A549 (cell line): ENCODE data around the gene SYNGR2. TPM values are rescaled to one million over a fixed set of nuclear protein-coding genes. Genes with fewer than 3 reads are reported as not detected.

Experiments
- ATAC-seq, 2 experiments: fragments of 200-7000 bp in 1 of 2; fragments of >200 bp in 1 of 2; cut with Nextera tagmentation in 1 of 2; cut with Tn5 transposase in 1 of 2; 3 replicates each; pipeline versions ENCODE4 v1.8.0 to v1.9.1; 2018 to 2020; ENCODE audit warnings: mild to moderate bottlenecking in 1 of 2, moderate library complexity in 1 of 2
- CTCF ChIA-PET: fragments of 300-600 bp; sonication (Branson Sonifier 250); formaldehyde crosslinking; extraction: SDS; loops from one replicate; lab custom pipeline; 2021; ENCODE audit warnings: antibody characterized with exemption, inconsistent platforms; lab: Yijun Ruan, JAX
- POLR2A ChIA-PET: fragments of 350-600 bp; formaldehyde crosslinking; extraction: SDS; loops from one replicate; lab custom pipeline; 2021; ENCODE audit warnings: antibody characterized with exemption, inconsistent platforms; lab: Yijun Ruan, JAX
- DNase-seq, 2 experiments: peaks; one replicate each; pipeline versions ENCODE4 v3.0.0 to v3.0.0-alpha.2; 2011 to 2016; ENCODE audit warnings: low read depth in 1 of 2, low spot score in 1 of 2
- FAIRE-seq: peaks from 2 replicates; lab custom pipeline; 2011; peaks lifted over from hg19 to GRCh38; lab: Jason Lieb, UNC
- H3K27ac ChIP-seq, 2 experiments: fragments of >200 bp; sonication (Bioruptor Twin); formaldehyde crosslinking; 3 replicates each; pipeline ENCODE4 v1.5.1; 2016 to 2017
- H3K4me1 ChIP-seq: fragments of >200 bp; sonication (Bioruptor Twin); formaldehyde crosslinking; 3 replicates; pipeline ENCODE4 v1.6.1; 2016
- H3K4me2 ChIP-seq: fragments of >200 bp; sonication (Bioruptor Twin); formaldehyde crosslinking; 3 replicates; pipeline ENCODE4 v1.6.1; 2016
- H3K4me3 ChIP-seq: fragments of >200 bp; sonication (Bioruptor Twin); formaldehyde crosslinking; 3 replicates; pipeline ENCODE4 v1.5.1; 2016
- H3K9me3 ChIP-seq: fragments of >200 bp; sonication (Bioruptor Twin); formaldehyde crosslinking; 3 replicates; pipeline ENCODE4 v1.6.1; 2016
- BCL3 ChIP-seq: fragments of >200 bp; sonication (Bioruptor Twin); formaldehyde crosslinking; IDR thresholded peaks from 3 replicates; pipeline ENCODE4 v1.6.1; 2016
- CHD4 ChIP-seq: fragments of 200-600 bp; sonication (generic); IDR thresholded peaks from 2 replicates; pipeline ENCODE4 v1.6.1; 2016; ENCODE audit warnings: antibody characterized with exemption, mild to moderate bottlenecking, borderline replicate concordance
- EHF ChIP-seq: fragments of 250-450 bp; sonication (Bioruptor Pico); IDR thresholded peaks from 2 replicates; pipeline ENCODE4 v1.5.0; 2020; ENCODE audit warnings: mild to moderate bottlenecking
- EHMT2 ChIP-seq: fragments of 200-600 bp; sonication (generic); IDR thresholded peaks from 2 replicates; pipeline ENCODE4 v1.6.1; 2016; ENCODE audit warnings: antibody characterized with exemption, low read depth, mild to moderate bottlenecking, moderate library complexity
- ESRRA ChIP-seq: fragments of 150-350 bp; IDR thresholded peaks from 2 replicates; pipeline ENCODE4 v1.6.1; 2014; ENCODE audit warnings: mild to moderate bottlenecking, low read length, borderline replicate concordance
- HES2 ChIP-seq: fragments of >200 bp; sonication (Bioruptor Twin); formaldehyde crosslinking; IDR thresholded peaks from 2 replicates; pipeline ENCODE4 v1.6.1; 2016
- HEYL ChIP-seq: fragments of 250-450 bp; sonication (Bioruptor Pico); IDR thresholded peaks from 2 replicates; pipeline ENCODE4 v1.8.0; 2021; ENCODE audit warnings: mild to moderate bottlenecking, moderate library complexity
- HOXA7 ChIP-seq: fragments of 250-450 bp; sonication (Bioruptor Pico); IDR thresholded peaks from 2 replicates; pipeline ENCODE4 v1.5.0; 2020; ENCODE audit warnings: mild to moderate bottlenecking, moderate library complexity
- HOXB5 ChIP-seq: fragments of 250-450 bp; sonication (Bioruptor Pico); IDR thresholded peaks from 2 replicates; pipeline ENCODE4 v1.5.0; 2020; ENCODE audit warnings: mild to moderate bottlenecking, moderate library complexity
- JUN ChIP-seq, 2 experiments: fragments of >200 bp; sonication (Bioruptor Twin); formaldehyde crosslinking; IDR thresholded peaks; 2 replicates in 1 of 2; 3 replicates in 1 of 2; pipeline ENCODE4 v1.6.1; 2016 to 2017
- JUNB ChIP-seq: fragments of >200 bp; sonication (Bioruptor Twin); formaldehyde crosslinking; IDR thresholded peaks from 2 replicates; pipeline ENCODE4 v1.6.1; 2016
- MAFK ChIP-seq: fragments of 450-650 bp; IDR thresholded peaks from 2 replicates; pipeline ENCODE4 v1.6.1; 2014; ENCODE audit not compliant: partially characterized antibody
- MAZ ChIP-seq: fragments of 150-350 bp; IDR thresholded peaks from 2 replicates; pipeline ENCODE4 v1.6.1; 2014; ENCODE audit warnings: antibody characterized with exemption, low read depth, low read length, borderline replicate concordance
- NPAS2 ChIP-seq: fragments of 250-450 bp; sonication (Bioruptor Pico); IDR thresholded peaks from 2 replicates; pipeline ENCODE4 v1.8.0; 2022; ENCODE audit warnings: mild to moderate bottlenecking, moderate library complexity, borderline replicate concordance
- PHF8 ChIP-seq: fragments of 200-600 bp; sonication (generic); IDR thresholded peaks from 2 replicates; pipeline ENCODE4 v1.6.1; 2016; ENCODE audit warnings: low read depth, mild to moderate bottlenecking, antibody characterized with exemption, moderate library complexity, borderline replicate concordance
- POLR2A ChIP-seq: IDR thresholded peaks from 2 replicates; pipeline ENCODE4 v1.6.1; 2012; ENCODE audit warnings: mild to moderate bottlenecking, low read length
- POLR2AphosphoS2 ChIP-seq: conservative IDR thresholded peaks from 2 replicates; pipeline ENCODE4 v1.6.1; 2012; ENCODE audit warnings: low read length, improper control_type of control experiment, inconsistent platforms
- RAD21 ChIP-seq, 2 experiments: fragments of >200 bp in 1 of 2; sonication (Bioruptor Twin) in 1 of 2; formaldehyde crosslinking in 1 of 2; IDR thresholded peaks in 1 of 2; conservative IDR thresholded peaks in 1 of 2; 2 replicates in 1 of 2; 3 replicates in 1 of 2; pipeline ENCODE4 v1.6.1; 2012 to 2018; ENCODE audit warnings: inconsistent platforms in 1 of 2
- RARB ChIP-seq: fragments of 250-450 bp; sonication (Bioruptor Pico); IDR thresholded peaks from 2 replicates; pipeline ENCODE4 v1.8.0; 2021; ENCODE audit warnings: mild to moderate bottlenecking, moderate library complexity
- RCOR1 ChIP-seq: fragments of 150-350 bp; IDR thresholded peaks from 2 replicates; pipeline ENCODE4 v1.6.1; 2014; ENCODE audit warnings: antibody characterized with exemption, low read length, low read depth
- RFX5 ChIP-seq: fragments of 450-650 bp; IDR thresholded peaks from 2 replicates; pipeline ENCODE4 v1.7.1; 2014; ENCODE audit warnings: antibody characterized with exemption, mild to moderate bottlenecking, moderate library complexity
- SMC3 ChIP-seq: fragments of >200 bp; sonication (Bioruptor Twin); formaldehyde crosslinking; IDR thresholded peaks from 3 replicates; pipeline ENCODE4 v1.6.1; 2018; ENCODE audit warnings: inconsistent platforms
- SREBF2 ChIP-seq: fragments of 450-650 bp; IDR thresholded peaks from 2 replicates; pipeline ENCODE4 v1.6.1; 2014; ENCODE audit warnings: mild to moderate bottlenecking, moderate library complexity
- TP53 ChIP-seq: fragments of 250-450 bp; sonication (Bioruptor Pico); IDR thresholded peaks from 2 replicates; pipeline ENCODE4 v1.5.0; 2021; ENCODE audit warnings: mild to moderate bottlenecking, moderate library complexity
- WGBS: methylation state at CpG from one replicate; pipeline ENCODE4 v1.1.6; 2017; ENCODE audit errors: missing lambda C conversion rate; 5-methylcytosine and 5-hydroxymethylcytosine counted together
- polyA plus RNA-seq, 4 experiments: library from polyadenylated mRNA; depleted of rRNA in 3 of 4; stranded (reverse); fragments of >200 nt; fragmentation: RNase III in 1 of 4; extraction: RNeasy Plus Mini Kit Qiagen cat#74134 plus additional on column Dnase treatment in 1 of 4; gene quantifications; 2 replicates in 3 of 4; 3 replicates in 1 of 4; pipeline ENCODE4 v1.2.3, GENCODE V29; 2011 to 2017
- TF ChIP-seq, protein P1 (sequence below): fragments of >200 bp; sonication (Bioruptor Twin); formaldehyde crosslinking; IDR thresholded peaks from 3 replicates; pipeline ENCODE4 v1.5.1; 2016
- TF ChIP-seq, protein P2 (sequence below): IDR thresholded peaks from 2 replicates; pipeline ENCODE4 v1.6.1; 2012; ENCODE audit warnings: low read depth, borderline replicate concordance
- TF ChIP-seq, protein P3 (sequence below): fragments of 150-350 bp; IDR thresholded peaks from 2 replicates; pipeline ENCODE4 v1.6.1; 2014; ENCODE audit warnings: low read depth, mild to moderate bottlenecking, low read length

SYNGR2 gene
- polyA plus RNA-seq, 2 of the 4 experiments (the other 2 are of a cell fraction) = 102 to 113 TPM

DNA sequence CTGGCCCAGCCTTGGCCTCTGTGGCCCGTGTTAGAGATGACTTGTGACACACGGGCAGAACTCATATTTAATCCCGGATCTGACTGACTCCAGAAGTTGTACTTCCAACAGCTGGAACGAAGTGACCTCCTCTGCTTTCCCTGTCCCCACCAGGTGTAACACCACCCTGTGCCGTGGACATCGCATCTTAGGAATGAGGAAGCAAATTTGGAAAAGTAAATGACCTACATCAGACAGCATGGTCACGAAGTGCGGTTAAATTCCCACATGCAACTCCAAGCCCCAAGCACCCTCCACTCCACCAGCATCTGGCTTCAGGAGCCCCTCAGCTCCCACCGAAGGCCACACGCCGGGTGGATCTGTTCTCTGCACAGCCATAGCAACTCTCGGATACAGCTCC, 15.5 kb downstream of the SYNGR2 start:
- WGBS = 89% methylated on average over 12 of the region's 12 CpGs
- no peak overlapping the region for H3K4me2 ChIP-seq
- TF ChIP-seq JUN (IDR thresholded peaks at IDR 0.05) (no peak), RARB (CRISPR knock-in tag) (no peak), MAZ (no peak), POLR2A (no peak), CHD4 (no peak)
- TF ChIP-seq, protein P1, sequence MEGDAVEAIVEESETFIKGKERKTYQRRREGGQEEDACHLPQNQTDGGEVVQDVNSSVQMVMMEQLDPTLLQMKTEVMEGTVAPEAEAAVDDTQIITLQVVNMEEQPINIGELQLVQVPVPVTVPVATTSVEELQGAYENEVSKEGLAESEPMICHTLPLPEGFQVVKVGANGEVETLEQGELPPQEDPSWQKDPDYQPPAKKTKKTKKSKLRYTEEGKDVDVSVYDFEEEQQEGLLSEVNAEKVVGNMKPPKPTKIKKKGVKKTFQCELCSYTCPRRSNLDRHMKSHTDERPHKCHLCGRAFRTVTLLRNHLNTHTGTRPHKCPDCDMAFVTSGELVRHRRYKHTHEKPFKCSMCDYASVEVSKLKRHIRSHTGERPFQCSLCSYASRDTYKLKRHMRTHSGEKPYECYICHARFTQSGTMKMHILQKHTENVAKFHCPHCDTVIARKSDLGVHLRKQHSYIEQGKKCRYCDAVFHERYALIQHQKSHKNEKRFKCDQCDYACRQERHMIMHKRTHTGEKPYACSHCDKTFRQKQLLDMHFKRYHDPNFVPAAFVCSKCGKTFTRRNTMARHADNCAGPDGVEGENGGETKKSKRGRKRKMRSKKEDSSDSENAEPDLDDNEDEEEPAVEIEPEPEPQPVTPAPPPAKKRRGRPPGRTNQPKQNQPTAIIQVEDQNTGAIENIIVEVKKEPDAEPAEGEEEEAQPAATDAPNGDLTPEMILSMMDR = no peak
- TF ChIP-seq, protein P2, sequence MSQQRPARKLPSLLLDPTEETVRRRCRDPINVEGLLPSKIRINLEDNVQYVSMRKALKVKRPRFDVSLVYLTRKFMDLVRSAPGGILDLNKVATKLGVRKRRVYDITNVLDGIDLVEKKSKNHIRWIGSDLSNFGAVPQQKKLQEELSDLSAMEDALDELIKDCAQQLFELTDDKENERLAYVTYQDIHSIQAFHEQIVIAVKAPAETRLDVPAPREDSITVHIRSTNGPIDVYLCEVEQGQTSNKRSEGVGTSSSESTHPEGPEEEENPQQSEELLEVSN = no peak
- TF ChIP-seq, all 56 proteins: peak for 0
- ChIA-PET CTCF (interaction anchor here (0.7 to 7.2 kb wide), 7 partner anchors 9 to 71 kb away, joined by 3 to 105 read pairs (median 12); no protein-coding TSS in a partner anchor), POLR2A (no interaction called here)
- Histone ChIP-seq H3K9me3 (no peaks in the 10 kb centered on the region), H3K4me3 (no peak overlapping the region), H3K27ac (no peak overlapping the region), H3K4me1 (peaks cover 40% of the 10 kb centered on the region)
- FAIRE-seq (no peak), ATAC-seq (no peak), DNase-seq (no peak)

- CTCF ChIA-PET = interaction anchor here (0.7 to 7.2 kb wide), 8 partner anchors 8 to 71 kb away, joined by 3 to 105 read pairs (median 13); no protein-coding TSS in a partner anchor
- H3K4me3 ChIP-seq = no peak overlapping the region
- no peak for ATAC-seq
- TF ChIP-seq RAD21 (conservative IDR thresholded peaks at IDR 0.05 in 1 of 2, IDR thresholded peaks at IDR 0.05 in 1 of 2) = no peak
- TF ChIP-seq HOXA7 = no peak
- no peak for TF ChIP-seq HOXB5 (CRISPR knock-in tag)
- TF ChIP-seq BCL3 = no peak
- TF ChIP-seq MAFK = no peak
- TF ChIP-seq, protein P3, sequence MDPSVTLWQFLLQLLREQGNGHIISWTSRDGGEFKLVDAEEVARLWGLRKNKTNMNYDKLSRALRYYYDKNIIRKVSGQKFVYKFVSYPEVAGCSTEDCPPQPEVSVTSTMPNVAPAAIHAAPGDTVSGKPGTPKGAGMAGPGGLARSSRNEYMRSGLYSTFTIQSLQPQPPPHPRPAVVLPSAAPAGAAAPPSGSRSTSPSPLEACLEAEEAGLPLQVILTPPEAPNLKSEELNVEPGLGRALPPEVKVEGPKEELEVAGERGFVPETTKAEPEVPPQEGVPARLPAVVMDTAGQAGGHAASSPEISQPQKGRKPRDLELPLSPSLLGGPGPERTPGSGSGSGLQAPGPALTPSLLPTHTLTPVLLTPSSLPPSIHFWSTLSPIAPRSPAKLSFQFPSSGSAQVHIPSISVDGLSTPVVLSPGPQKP = no peak
- no peak for TF ChIP-seq HEYL
- no peak for TF ChIP-seq TP53 (CRISPR knock-in tag)
- TF ChIP-seq EHF (CRISPR knock-in tag) = no peak
- TF ChIP-seq NPAS2 (CRISPR knock-in tag) = no peak
- no peak for TF ChIP-seq JUNB
- no peak for TF ChIP-seq RCOR1
- TF ChIP-seq SMC3 = no peak
- no peak for TF ChIP-seq SREBF2
- no peak for TF ChIP-seq EHMT2
- no peak for TF ChIP-seq PHF8
- TF ChIP-seq POLR2AphosphoS2 = no peak
- TF ChIP-seq RFX5 = no peak
- TF ChIP-seq ESRRA = no peak
- TF ChIP-seq HES2 = no peak
- TF ChIP-seq, all 56 proteins: peak for 0
- H3K4me2 ChIP-seq = peak overlapping the region; percentile 91; the same call in 1 of the 3 replicates
- FAIRE-seq (no peak), DNase-seq (no peak)
- WGBS = 83% methylated on average over 10 of the region's 10 CpGs
- H3K9me3 ChIP-seq = no peaks in the 10 kb centered on the region
- H3K27ac ChIP-seq = no peak overlapping the region
- POLR2A ChIA-PET = no interaction called here
- H3K4me1 ChIP-seq = peaks cover 38% of the 10 kb centered on the region
Measured at GRCh38 chr17:78184351-78184750, 16.0 kb downstream of the SYNGR2 start.
